Ovary (tissue), 9 donors: ENCODE results near the gene KPNA4. TPM values are rescaled to one million over a fixed set of nuclear protein-coding genes. Genes with fewer than 3 reads are reported as not detected.

Experiments used
- DNase-seq, 5 donors: peaks; one replicate each; pipeline ENCODE4 v3.0.0-alpha.2; 2019 to 2020
- H3K27ac ChIP-seq, 2 donors: fragments of 200-600 bp; one replicate each; pipeline versions ENCODE4 v1.5.1 to v1.8.0; 2019 to 2022
- H3K27me3 ChIP-seq: fragments of 200-600 bp; one replicate; pipeline ENCODE4 v1.8.0; 2022
- H3K36me3 ChIP-seq: fragments of 200-600 bp; sonication (generic); one replicate; pipeline ENCODE4 v1.5.1; 2019
- H3K4me1 ChIP-seq: one replicate; pipeline ENCODE4 v1.8.1; 2013; ENCODE audit warnings: mild to moderate bottlenecking, moderate library complexity; ENCODE audit not compliant: insufficient read depth
- H3K4me3 ChIP-seq: fragments of 200-600 bp; sonication (generic); one replicate; pipeline ENCODE4 v1.5.1; 2017
- H3K9me3 ChIP-seq, 2 donors: fragments of 200-600 bp in 1 of 2; sonication (generic) in 1 of 2; one replicate each; pipeline versions ENCODE4 v1.5.1 to v1.8.1; 2013 to 2019; ENCODE audit warnings: mild to moderate bottlenecking in 1 of 2, moderate library complexity in 1 of 2
- EP300 ChIP-seq: sonication (generic); formaldehyde crosslinking; IDR thresholded peaks from one replicate; pipeline ENCODE4 v1.6.1; 2017; ENCODE audit warnings: antibody characterized with exemption
- POLR2A ChIP-seq: fragments of 450-650 bp; IDR thresholded peaks from one replicate; pipeline ENCODE4 v1.6.1; 2017; ENCODE audit warnings: antibody characterized with exemption, mild to moderate bottlenecking, moderate library complexity
- WGBS, 3 donors: extraction: QIAGEN DNeasy Blood & Tissue Kit in 1 of 3; methylation state at CpG; one replicate each; pipeline versions ENCODE4 v1.1.5 to v1.1.7; 2013 to 2017; 5-methylcytosine and 5-hydroxymethylcytosine counted together
- intact Hi-C, 4 donors: fragments of 100-400 bp; cut with DNase I; formaldehyde crosslinking; loops; one replicate each; pipeline versions ENCODE4 v1.11.0 to v1.15.1; 2022 to 2023
- polyA plus RNA-seq, 2 donors: library from polyadenylated mRNA; stranded (reverse); fragments of 200-250 nt in 1 of 2; fragments of 350-450 nt in 1 of 2; fragmentation: Illumina TruSeq in 1 of 2; extraction: RNeasy Lipid Tissue Mini Kit (QIAGEN cat#74804) in 1 of 2; gene quantifications; one replicate each; pipeline ENCODE4 v1.2.3, GENCODE V29; 2013 to 2014
- total RNA-seq, 7 donors: library from RNA; depleted of rRNA in 2 of 7; stranded (reverse); fragments of >200 nt in 2 of 7; fragmentation: NEBNext Ultra II Directional in 3 of 7; extraction: Animal tissue kit (Norgen Biotek cat#: 25700) in 3 of 7; gene quantifications; one replicate each; pipeline versions ENCODE4 v1.1.0 to v1.2.4, GENCODE V29; 2016 to 2023
- TF ChIP-seq, protein P1 (sequence below), 3 donors: fragments of 450-650 bp in 2 of 3; fragments of 200-600 bp in 1 of 3; IDR thresholded peaks; one replicate each; pipeline versions ENCODE4 v1.5.1 to v1.8.0; 2016 to 2022; ENCODE audit warnings: antibody characterized with exemption in 3 of 3, mild to moderate bottlenecking in 1 of 3
- donor health status: DM: no; HTN: no; CAD: no; lungs with moderate emphysema.
- donor health status: DM: no; HTN: no; CAD: no.
- donor health status: Bipolar disorder and iron deficiency.
- donor health status: DM: yes; HTN: yes; CAD: no.
- donor health status: DM: no; HTN: no; CAD: no.
- donor health status: DM: yes; HTN: yes; CAD: no.

The KPNA4 gene
- total and polyA plus RNA-seq, 9 donors: 11.4 to 64.0 (median 36.8) TPM

DNA sequence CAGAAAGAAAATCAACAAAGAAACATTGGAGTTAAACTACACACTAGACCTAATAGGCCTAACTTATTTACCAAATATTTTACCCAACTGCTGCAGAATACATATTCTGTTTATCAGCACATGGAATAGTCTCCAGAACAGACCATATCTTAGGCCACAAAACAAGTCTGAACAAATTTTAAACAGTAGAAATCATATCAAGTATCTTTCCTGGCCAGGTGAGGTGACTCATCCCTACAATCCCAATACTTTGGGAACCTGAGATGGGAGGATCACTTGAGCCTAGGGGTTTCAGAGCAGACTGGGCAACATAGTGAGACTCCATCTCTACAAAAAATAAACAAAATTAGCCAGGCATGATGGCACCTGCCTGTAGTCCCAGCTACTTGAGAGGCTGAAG, 18.1 kb upstream of the KPNA4 start:
- intact Hi-C loops: no loop called here
- Histone ChIP-seq H3K4me1 (no peaks in the 10 kb centered on the region), H3K36me3 (no peaks in the 10 kb centered on the region), H3K27ac (no peak overlapping the region), H3K9me3 (peaks cover 0 to 6% of the 10 kb centered on the region in 2 donors), H3K27me3 (no peaks in the 10 kb centered on the region), H3K4me3 (no peak overlapping the region)
- TF ChIP-seq, protein P1, sequence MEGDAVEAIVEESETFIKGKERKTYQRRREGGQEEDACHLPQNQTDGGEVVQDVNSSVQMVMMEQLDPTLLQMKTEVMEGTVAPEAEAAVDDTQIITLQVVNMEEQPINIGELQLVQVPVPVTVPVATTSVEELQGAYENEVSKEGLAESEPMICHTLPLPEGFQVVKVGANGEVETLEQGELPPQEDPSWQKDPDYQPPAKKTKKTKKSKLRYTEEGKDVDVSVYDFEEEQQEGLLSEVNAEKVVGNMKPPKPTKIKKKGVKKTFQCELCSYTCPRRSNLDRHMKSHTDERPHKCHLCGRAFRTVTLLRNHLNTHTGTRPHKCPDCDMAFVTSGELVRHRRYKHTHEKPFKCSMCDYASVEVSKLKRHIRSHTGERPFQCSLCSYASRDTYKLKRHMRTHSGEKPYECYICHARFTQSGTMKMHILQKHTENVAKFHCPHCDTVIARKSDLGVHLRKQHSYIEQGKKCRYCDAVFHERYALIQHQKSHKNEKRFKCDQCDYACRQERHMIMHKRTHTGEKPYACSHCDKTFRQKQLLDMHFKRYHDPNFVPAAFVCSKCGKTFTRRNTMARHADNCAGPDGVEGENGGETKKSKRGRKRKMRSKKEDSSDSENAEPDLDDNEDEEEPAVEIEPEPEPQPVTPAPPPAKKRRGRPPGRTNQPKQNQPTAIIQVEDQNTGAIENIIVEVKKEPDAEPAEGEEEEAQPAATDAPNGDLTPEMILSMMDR (IDR thresholded peaks at IDR 0.05): no peak
- no peak for TF ChIP-seq EP300
- no peak for DNase-seq

DNA sequence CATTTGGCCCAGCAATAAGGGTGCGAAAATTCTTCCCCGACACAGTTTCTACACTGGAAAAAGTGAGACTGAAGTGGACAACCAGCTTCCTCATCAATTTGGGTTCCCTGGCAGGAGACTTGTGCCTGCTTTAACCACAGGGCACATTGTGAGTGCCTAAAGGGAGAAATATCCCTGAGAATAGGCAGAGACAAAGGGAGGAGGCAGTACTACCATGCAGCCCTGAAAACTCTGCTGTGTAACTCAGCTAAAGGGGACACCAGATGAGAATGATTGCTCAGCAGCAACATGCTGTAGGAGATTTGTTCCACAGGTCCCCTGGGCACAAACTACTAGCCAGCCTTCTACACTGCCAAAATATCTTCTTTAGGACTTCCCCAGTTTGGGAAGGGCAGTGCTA, 15.6 kb upstream of the KPNA4 start:
- no peak overlapping the region for H3K4me3 ChIP-seq
- no peak overlapping the region for H3K27ac ChIP-seq
- no peaks in the 10 kb centered on the region for H3K27me3 ChIP-seq
- H3K36me3 ChIP-seq: no peaks in the 10 kb centered on the region
- TF ChIP-seq POLR2A (no peak), EP300 (no peak)
- TF ChIP-seq, protein P1 (IDR thresholded peaks at IDR 0.05): no peak
- WGBS, 3 donors: 95 to 98% (median 96%) methylated on average over 2 of the region's 2 CpGs
- no peaks in the 10 kb centered on the region for H3K4me1 ChIP-seq
- peaks cover 0 to 6% of the 10 kb centered on the region in 2 donors for H3K9me3 ChIP-seq
- intact Hi-C loops: no loop called here
- DNase-seq: no peak

DNA sequence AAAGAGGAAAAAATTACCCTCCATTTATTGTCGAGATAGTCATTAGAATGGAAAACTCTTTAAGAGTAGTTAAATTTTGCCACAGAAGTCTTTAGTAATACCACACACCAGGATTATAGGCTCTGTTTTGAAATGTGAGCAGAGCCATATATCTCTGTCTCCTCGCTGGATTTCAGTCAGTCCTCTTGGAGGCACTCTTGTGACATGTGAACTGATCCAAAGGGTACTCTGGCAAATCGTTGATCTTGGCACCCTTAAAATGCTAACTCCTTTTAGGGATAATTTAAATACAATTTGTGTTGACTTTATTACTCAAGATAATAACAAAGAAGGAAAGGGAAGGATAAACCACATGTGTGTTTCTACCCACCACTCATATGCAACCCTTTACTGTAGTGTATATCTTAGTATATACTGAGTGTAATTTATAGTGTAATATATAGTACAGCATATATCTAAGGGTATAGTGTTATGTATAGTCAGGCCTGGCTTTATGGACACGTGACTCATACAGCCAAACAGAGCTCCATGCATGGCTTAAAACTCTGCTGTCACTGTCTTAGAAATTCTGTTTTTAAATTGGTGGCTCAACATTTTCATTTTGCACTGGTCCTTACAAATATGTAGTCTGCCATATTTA, 12.3 kb upstream of the KPNA4 start:
- Histone ChIP-seq H3K27ac (no peak overlapping the region), H3K9me3 (peaks cover 0 to 6% of the 10 kb centered on the region in 2 donors), H3K4me1 (no peaks in the 10 kb centered on the region), H3K27me3 (no peaks in the 10 kb centered on the region), H3K4me3 (no peak overlapping the region), H3K36me3 (no peaks in the 10 kb centered on the region)
- DNase-seq: no peak
- intact Hi-C loops: no loop called here
- WGBS, 3 donors: 43 to 52% (median 50%) methylated on average over 4 of the region's 4 CpGs
- TF ChIP-seq, protein P1 (IDR thresholded peaks at IDR 0.05): no peak
- no peak for TF ChIP-seq POLR2A
- no peak for TF ChIP-seq EP300

DNA sequence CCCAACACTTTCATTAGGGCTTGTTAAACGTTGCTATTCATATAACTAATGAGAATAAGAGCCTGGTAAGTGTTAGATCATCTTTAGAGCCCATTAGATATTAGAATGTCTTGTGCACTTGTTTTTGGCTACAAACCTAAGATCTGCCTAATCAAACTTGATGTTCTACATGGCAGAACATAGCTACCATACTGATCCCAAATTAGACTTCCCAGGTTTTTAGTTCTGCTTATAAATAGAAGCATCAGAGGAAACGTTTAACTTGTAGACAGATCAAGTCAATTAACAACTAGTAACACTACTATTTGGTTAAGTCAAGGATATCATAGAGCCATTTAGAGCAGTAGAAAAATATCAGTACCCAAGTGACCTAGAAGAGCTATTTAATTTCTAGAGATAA, 11.7 kb upstream of the KPNA4 start:
- TF ChIP-seq EP300 (no peak), POLR2A (no peak)
- TF ChIP-seq, protein P1 (IDR thresholded peaks at IDR 0.05): no peak
- intact Hi-C loops: no loop called here
- no peak overlapping the region for H3K27ac ChIP-seq
- H3K4me3 ChIP-seq: no peak overlapping the region
- 48 to 57% (median 50%) methylated on average over 2 of the region's 2 CpGs for WGBS, 3 donors
- H3K36me3 ChIP-seq: no peaks in the 10 kb centered on the region
- H3K27me3 ChIP-seq: no peaks in the 10 kb centered on the region
- peaks cover 0 to 6% of the 10 kb centered on the region in 2 donors for H3K9me3 ChIP-seq
- no peaks in the 10 kb centered on the region for H3K4me1 ChIP-seq
- DNase-seq: no peak
